Adrenal gland (tissue), 5 donors: ENCODE data around the gene UGDH.

Source experiments
- CTCF ChIP-seq, 6 experiments: fragments of 450-650 bp in 4 of 6; fragments of 200-600 bp in 2 of 6; sonication (generic) in 1 of 6; IDR thresholded peaks; 1 replicate in 5 of 6; 2 replicates in 1 of 6; pipeline versions ENCODE4 v1.5.1 to v1.8.0; 2016 to 2021; ENCODE audit warnings: antibody characterized with exemption in 6 of 6, mild to moderate bottlenecking in 2 of 6, moderate library complexity in 1 of 6
- POLR2A ChIP-seq, 2 donors: fragments of 450-650 bp; IDR thresholded peaks; one replicate each; pipeline ENCODE4 v1.6.1; 2017; ENCODE audit warnings: antibody characterized with exemption in 2 of 2, mild to moderate bottlenecking in 2 of 2, moderate library complexity in 1 of 2
- donor health status: DM: no; HTN: no; CAD: no.

- TF ChIP-seq CTCF (IDR thresholded peaks at IDR 0.05) (no peak), POLR2A (IDR thresholded peaks at IDR 0.05) (no peak)
These were observed 14.9 kb upstream of the UGDH start for GRCh38 chr4:39541987-39542610.
